Measurements from ENCODE around the gene GPR142.

GPR142 gene

GRCh38 chr17:74344658-74345057, 22.6 kb upstream of the GPR142 start:
- DNase-seq (ENCODE audit: low spot score), result no peak

- peak; percentile 5 for DNase-seq (ENCODE audit: low spot score)
These were observed 21.7 kb upstream of the GPR142 start for GRCh38 chr17:74345433-74346241.

- DNase-seq (ENCODE audit: low spot score), result no peak
These were observed 19.7 kb upstream of the GPR142 start for GRCh38 chr17:74347646-74348045.

GRCh38 chr17:74349120-74349519, 18.2 kb upstream of the GPR142 start:
- no peak for DNase-seq (ENCODE audit: low spot score)

GRCh38 chr17:74350486-74350885, 16.8 kb upstream of the GPR142 start:
- no peak for DNase-seq (ENCODE audit: low spot score)

GRCh38 chr17:74351552-74352210, 15.6 kb upstream of the GPR142 start:
- no peak for DNase-seq (ENCODE audit: low spot score)

GRCh38 chr17:74353446-74354060, 13.8 kb upstream of the GPR142 start:
- no peak for DNase-seq (ENCODE audit: low spot score)

- no peak for DNase-seq (ENCODE audit: low spot score)
These were observed 13.2 kb upstream of the GPR142 start for GRCh38 chr17:74354123-74354522.

GRCh38 chr17:74354561-74354960, 12.7 kb upstream of the GPR142 start:
- DNase-seq (ENCODE audit: low spot score), result no peak

GRCh38 chr17:74355065-74355464, 12.2 kb upstream of the GPR142 start:
- no peak for DNase-seq (ENCODE audit: low spot score)

- no peak for DNase-seq (ENCODE audit: low spot score)
These were observed 10.4 kb upstream of the GPR142 start for GRCh38 chr17:74356646-74357465.

- DNase-seq (ENCODE audit: low spot score), result no peak
These were observed 9.9 kb upstream of the GPR142 start for GRCh38 chr17:74357466-74357809.

GRCh38 chr17:74358697-74359096, 8.6 kb upstream of the GPR142 start:
- no peak for DNase-seq (ENCODE audit: low spot score)

GRCh38 chr17:74359916-74360315, 7.4 kb upstream of the GPR142 start:
- DNase-seq (ENCODE audit: low spot score), result no peak

- DNase-seq (ENCODE audit: low spot score), result no peak
These were observed 6.4 kb upstream of the GPR142 start for GRCh38 chr17:74360899-74361229.

GRCh38 chr17:74361230-74362068, 5.9 kb upstream of the GPR142 start, which contains the start of gene BTBD17:
Gene BTBD17, minus strand, starts transcription at chr17:74361868. Its CDS starts 49 bp downstream, at chr17:74361819.
- DNase-seq (ENCODE audit: low spot score), result no peak

- no peak for DNase-seq (ENCODE audit: low spot score)
These were observed 5.3 kb upstream of the GPR142 start for GRCh38 chr17:74362069-74362405.

- DNase-seq (ENCODE audit: low spot score), result no peak
These were observed 4.4 kb upstream of the GPR142 start for GRCh38 chr17:74362810-74363498.

- peak; percentile 48 for DNase-seq (ENCODE audit: low spot score)
These were observed 1.2 kb downstream of the GPR142 start for GRCh38 chr17:74368341-74369081.

GRCh38 chr17:74369221-74369620, 1.9 kb downstream of the GPR142 start:
- no peak for DNase-seq (ENCODE audit: low spot score)
